Stimulated activated CD8-positive, alpha-beta memory T cell treated with anti-CD3 and anti-CD28 coated beads, Interleukin-15, amount 100 ng/mL, for 24 hours (primary cell): ENCODE results near the gene LOC101059915.
"Not testable (repeated sequence)": the region's sequence is repeated elsewhere in the genome, so short reads cannot be mapped to it uniquely, and the experiment has no call there.

Experiments used
- DNase-seq: peaks from one replicate; pipeline ENCODE4 v3.0.0-alpha.2; 2020; ENCODE audit warnings: low read depth

LOC101059915 gene

DNA sequence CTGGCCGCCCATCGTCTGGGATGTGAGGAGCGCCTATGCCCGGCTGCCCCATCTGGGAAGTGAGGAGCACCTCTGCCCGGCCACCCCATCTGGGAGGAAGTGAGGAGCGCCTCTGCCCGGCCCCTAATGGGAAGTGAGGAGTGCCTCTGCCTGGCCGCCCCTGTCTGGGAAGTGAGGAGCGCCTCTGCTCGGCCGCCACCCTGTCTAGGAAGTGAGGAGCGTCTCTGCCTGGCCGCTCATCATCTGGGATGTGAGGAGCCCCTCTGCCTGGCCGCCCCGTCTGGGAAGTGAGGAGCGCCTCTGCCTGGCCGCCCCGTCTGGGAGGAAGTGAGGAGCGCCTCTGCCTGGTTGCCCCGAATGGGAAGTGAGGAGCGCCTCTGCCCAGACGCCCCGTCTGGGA lies 8.3 kb downstream of the LOC101059915 start:
- not testable (repeated sequence) for DNase-seq

DNA sequence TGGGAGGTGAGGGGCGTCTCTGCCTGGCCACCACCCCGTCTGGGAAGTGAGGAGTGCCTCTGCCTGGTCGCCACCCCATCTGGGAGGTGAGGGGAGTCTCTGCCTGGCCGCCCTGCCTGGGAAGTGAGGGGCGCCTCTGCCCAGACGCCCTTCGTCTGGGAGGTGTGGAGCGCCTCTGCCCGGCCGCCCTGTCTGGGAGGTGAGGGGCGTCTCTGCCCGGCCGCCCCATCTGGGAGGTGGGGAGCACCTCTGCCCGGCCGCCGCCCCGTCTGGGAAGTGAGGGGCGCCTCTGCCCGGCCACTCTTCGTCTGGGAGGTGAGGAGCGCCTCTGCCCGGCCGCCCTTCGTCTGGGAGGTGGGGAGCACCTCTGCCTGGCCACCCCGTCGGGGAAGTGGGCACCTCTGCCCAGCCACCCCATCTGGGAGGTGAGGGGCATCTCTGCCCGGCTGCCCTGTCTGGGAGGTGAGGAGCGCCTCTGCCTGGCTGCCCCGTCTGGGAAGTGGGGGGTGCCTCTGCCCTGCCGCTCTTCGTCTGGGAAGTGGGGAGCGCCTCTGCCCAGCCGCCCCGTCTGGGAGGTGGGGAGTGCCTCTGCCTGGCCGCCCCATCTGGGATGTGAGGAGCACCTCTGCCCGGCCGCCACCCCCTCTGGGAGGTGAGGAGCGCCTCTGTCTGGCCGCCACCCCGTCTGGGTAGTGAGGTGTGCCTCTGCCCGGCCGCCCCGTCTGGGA lies 8.9 kb downstream of the LOC101059915 start:
- not testable (repeated sequence) for DNase-seq

DNA sequence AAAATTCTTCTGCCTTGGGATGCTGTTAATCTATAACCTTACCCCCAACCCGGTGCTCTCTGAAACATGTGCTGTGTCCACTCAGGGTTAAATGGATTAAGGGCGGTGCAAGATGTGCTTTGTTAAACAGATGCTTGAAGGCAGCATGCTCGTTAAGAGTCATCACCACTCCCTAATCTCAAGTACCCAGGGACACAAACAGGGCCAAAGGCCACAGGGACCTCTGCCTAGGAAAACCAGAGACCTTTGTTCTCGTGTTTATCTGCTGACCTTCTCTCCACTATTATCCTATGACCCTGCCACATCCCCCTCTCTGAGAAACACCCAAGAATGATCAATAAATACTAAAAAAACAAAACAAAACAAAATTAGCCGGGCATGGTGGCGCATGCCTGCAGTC lies 9.8 kb downstream of the LOC101059915 start:
- DNase-seq = not testable (repeated sequence)

DNA sequence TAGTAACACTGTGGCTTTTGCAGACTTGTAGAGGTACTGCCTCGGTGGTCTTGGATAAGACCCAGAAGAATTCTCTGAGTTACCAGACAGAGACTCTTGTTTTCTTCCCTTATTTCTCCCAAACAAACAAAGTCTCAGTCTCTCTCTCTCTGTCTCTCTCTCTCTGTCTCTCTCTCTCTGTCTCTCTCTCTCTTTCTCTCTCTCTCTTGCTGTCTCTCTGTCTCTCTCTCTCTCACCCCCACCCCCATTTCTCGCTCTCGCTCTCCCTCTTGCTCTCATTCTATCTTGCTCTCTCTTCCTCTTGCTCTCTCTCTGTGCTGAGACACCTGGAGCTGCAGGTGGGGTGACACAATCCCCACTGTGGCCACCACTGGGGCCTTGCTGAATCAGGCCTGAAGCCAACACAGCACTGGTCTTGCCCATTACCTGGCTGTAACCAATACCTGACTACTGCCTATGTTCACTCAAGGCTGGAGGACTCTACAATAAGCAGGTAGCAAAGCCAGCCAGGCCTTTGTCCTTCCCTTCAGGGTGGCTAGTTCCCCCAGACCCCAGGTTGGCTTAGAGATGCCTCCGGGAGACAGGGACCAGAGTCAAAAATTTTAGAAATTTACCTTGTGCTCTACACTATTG lies 12.3 kb downstream of the LOC101059915 start:
- DNase-seq = no peak

DNA sequence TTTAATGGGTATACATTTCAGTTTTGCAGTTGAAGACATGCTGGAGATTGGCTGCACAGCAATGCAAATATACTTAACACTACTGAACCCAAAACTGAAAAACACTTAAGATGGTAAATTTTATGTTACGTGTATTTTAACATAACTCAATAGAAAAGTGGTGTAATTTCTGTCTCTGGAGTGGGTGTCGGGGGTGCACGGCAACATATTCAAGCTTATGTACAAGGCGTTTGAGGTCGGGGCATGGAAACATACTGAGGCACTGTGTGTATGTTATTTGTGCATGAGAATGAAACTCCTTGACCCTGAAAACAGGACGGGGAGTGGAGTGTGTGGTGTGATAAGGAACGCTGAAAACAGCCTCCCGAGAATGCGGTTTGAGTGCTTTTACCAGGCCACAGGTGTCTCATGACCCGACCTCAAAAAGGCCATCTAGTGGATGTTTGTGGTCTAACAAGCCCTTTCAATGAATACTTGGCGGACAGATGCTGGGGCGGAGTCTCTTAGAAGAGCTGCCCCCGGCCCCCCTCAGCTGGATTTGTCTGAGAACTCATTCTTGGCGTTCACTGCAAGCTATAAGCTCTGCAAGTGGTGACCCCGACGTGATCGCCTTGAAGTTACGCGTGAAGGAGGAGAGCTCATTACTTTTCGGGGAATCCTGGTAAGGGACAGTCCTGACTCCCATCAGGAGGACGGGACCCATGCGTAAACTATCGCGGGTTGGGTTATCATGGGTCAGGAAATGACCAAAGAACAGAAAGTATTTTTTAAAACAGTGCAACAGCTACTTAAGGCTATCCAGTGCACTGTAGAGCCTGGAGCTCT lies 29.5 kb downstream of the LOC101059915 start:
- not testable (repeated sequence) for DNase-seq

DNA sequence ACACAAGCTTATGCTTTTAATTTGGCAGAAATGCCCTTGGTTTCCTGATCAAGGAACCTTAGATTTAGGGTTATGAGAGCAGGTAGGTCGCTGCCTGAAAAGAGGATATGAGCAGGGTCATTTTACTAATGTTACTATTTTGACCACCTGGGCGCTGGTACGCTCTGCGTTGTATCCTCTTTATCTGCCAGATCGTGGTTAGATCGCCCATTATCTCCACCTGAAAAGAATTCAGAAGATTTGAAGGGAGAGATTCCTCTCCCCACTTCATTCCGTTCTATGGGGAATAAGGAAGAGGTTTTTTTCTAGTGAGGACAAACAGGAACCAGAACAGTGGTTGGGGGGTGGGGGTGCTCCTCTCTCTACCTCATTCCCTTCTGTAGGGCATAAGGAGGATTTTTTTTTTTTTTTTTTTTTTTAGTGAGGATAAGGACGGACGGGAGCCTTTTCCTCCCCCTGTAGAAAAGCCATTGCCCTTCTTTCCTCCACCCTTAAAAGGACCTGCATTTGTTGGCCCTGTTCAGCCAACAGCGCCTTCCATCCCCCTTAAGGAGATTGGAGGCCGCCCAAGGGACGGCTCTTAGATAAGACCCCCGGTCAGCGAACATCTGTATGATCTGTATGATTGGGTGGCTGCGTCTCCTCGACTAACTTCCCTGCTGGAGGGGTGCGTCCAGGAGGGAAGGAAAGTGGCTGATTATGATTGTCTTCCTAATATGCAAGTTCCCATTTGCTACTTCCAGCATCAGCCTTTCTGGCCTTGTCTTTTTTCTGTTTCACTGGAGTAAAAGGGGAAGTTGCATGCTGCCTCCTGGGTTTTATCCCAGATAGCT lies 30.3 kb downstream of the LOC101059915 start:
- DNase-seq = not testable (repeated sequence)

DNA sequence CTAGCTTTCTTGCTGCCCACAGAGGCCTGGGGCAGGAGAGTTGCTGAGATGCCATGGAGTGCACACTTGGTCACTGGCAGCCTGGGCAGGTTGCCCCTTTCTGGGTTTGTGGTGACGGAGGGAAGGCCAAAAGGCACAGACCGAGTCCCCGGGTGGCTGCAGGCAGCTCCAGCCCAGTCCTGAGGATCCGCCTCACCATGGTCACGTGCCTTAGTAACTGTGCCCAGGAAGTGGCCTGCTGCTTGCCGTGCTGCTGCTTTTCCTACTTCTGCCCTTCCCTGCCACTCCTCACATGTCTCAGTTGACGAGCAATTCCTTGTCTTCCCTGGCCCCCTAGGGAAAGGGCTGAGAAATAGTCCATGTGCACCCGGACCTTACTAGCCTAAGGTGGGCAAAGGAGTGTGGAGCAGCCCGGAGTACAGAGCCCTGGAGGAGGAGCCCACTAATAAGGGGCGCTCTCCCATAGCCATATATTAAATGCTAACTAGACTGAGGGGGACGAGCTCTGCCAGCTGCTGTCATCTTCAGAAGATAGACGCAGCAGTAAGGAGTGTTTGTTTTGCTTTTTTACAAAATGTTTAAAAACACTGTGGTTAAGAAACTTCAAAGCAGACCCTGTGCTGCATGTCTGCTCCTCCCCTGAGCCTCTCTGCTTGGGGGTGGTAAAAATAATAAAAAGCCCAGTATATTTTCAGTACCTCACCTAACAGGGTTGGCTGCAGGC lies 31.1 kb downstream of the LOC101059915 start:
- not testable (repeated sequence) for DNase-seq

DNA sequence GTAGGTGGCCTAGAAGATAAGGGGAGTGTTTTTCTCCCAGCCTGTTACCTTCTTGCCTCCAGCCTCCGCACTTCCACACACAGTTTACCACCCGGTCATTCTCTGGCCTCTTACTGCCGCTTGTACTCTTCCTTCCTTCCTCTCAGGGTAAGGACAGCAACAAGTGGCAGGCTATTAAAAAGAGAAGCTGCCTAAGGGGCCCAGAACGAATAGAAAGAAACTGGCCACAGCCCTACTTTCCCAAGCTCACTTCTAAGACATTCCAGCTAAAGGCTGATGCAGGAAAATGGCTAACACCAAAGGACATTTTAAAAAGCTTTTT lies 31.6 kb downstream of the LOC101059915 start:
- DNase-seq = not testable (repeated sequence)

DNA sequence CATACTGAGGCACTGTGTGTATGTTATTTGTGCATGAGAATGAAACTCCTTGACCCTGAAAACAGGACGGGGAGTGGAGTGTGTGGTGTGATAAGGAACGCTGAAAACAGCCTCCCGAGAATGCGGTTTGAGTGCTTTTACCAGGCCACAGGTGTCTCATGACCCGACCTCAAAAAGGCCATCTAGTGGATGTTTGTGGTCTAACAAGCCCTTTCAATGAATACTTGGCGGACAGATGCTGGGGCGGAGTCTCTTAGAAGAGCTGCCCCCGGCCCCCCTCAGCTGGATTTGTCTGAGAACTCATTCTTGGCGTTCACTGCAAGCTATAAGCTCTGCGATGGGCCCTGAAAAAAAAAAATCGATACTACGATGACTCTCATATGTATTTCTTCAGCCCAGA lies 35.5 kb downstream of the LOC101059915 start:
- not testable (repeated sequence) for DNase-seq

DNA sequence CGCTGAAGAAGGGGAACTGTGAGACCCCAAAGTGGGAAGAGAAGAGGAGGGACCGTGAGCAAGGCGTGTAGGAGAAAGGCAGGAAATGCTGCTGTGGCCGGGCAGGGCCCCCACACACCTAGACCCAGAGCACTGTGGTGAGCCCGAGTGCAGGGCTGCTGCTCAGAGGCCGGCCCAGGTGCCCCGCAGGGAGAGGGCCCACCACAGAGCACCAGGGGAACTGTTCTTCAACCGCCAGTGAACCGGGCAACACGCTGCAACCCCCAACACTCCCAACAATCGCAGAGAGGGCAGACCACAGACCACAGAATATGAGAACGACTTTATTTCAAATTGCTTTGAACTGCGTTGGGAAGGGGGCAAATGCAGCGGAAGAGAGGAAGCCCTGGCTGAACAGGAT lies 46.7 kb downstream of the LOC101059915 start:
- DNase-seq = not testable (repeated sequence)

DNA sequence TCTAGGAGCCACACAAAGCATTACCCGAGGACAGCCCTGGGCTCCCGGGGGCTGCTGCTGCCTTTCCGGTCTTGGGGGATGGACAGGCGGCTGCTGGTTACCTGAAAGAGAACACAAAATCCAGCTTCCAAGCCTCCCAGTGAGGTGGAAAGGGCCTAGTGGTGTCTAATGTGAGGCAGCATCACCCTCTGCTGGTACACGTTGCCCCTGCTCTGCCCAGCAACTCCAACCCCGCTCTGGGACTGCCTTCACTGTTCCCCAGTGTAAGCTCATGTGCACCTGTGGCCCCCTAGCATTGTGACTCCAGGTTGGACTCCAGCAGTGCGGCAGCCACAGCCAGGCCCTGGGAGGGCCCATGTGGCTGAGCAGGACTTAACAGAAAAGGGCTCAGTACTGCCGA lies 48.2 kb downstream of the LOC101059915 start:
- DNase-seq = not testable (repeated sequence)

DNA sequence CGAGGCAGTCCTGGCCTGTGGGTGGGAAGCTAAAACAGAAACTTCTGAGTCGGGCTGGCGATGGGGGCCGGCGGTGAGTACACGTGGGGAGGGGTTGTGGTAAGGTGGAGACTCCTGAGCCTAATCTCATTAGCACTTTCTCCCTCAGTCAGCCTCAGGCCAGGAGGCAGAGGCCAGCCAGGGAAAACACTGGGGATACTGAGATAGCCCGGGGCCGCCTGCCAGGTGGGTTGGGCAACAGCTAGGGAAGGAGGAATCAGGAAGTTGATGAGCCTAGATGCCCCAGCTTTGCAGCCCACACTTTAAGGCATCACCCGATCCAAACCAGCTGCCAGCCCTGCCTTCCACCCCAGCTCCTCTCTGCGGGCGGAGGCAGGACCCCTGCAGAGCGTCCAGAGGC lies 49.0 kb downstream of the LOC101059915 start:
- DNase-seq = not testable (repeated sequence)

DNA sequence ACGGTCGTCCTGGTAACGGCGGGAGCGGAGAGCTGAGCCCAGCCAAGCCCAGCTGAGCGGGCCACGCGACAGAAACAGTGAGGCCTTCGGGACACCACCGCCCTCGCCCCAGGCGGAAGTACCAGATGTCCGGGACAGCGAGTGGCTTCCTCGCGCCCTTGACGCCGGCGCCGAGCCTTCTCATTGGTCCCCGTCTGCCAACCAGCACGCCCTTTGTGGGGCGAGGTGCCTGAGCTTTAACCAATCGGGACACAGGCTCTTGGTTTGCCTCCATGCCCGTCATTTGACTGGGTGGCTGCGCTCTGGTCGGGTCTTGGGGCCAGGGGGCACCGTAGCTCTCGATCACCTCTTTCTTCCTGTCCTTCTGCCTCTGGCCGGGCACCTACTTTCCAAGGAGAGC lies 50.8 kb downstream of the LOC101059915 start, which contains the start of gene CXorf49:
Gene CXorf49 (minus strand): TSS at position 101 of the 400 bp plus-strand sequence. CDS start 134 bp downstream, outside the sequence.
- not testable (repeated sequence) for DNase-seq

DNA sequence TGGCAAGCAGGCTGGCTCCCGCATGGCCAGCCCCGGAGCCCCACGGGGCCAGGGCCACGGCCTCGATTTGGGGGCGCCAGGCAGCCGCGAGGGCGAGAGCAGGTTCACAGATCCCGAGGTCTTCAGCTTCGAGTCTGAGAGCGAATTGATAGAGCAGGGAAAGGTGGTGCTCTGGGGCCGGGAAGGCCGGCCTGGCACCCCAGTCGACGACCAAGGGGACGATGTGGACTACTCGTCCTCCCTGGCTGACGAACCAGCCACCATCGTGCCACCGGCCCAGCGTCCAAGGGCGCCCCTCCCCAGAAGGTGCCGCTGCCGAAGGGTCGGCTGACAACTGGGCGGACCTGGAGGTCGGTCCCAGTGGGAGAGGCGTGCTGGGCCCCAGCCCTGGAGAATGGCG lies 51.8 kb downstream of the LOC101059915 start:
- not testable (repeated sequence) for DNase-seq

DNA sequence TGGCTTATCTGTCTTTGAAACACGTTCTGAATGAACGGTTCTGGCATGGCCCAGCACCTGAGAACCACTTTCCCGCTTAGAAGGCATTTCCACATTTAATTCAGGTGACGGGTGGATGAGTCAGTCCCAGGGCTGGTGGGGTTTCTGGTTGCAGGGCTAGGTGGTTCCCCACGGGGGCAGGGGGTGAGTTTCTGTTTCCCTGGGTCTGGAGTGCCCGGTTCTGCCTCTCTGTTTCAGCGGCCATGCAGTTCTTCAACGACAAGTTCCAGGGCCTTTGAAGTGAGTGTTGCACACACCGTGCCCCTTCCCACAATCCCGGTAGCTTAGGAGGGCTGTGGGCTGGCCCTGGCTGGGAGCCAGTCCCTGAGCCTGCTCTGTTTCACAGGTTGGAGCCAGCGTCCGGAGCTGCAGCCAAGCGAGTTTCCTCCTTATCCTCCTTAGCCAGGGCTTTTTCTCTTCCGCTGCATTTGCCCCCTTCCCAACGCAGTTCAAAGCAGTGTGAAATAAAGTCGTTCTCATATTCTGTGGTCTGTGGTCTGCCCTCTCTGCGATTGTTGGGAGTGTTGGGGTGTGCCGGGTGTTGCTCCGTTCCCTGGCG lies 53.0 kb downstream of the LOC101059915 start:
- not testable (repeated sequence) for DNase-seq
